CD4-positive, alpha-beta T cell treated with Interleukin-4 for 1 hour (primary cell): ENCODE results near the gene ENDOU.
A peak's percentile ranks its signal among the peaks of the same experiment; 100 is the strongest.

Source experiments
- DNase-seq, 2 donors: peaks; one replicate each; pipeline ENCODE4 v3.0.0-alpha.2; 2020 to 2022

The ENDOU gene

GRCh38 chr12:47742253-47742825 lies 17.0 kb upstream of the ENDOU start:
- peak; percentile 67 to 76 for DNase-seq

GRCh38 chr12:47741340-47741703 lies 16.0 kb upstream of the ENDOU start:
- DNase-seq: peak; percentile 74 to 81

GRCh38 chr12:47740606-47741339 lies 15.5 kb upstream of the ENDOU start:
- DNase-seq: no peak

GRCh38 chr12:47739979-47740378 lies 14.7 kb upstream of the ENDOU start:
- no peak for DNase-seq

- no peak for DNase-seq
Observed at GRCh38 chr12:47739297-47739696, 14.0 kb upstream of the ENDOU start.

GRCh38 chr12:47737936-47738594 lies 12.8 kb upstream of the ENDOU start:
- DNase-seq: no peak

GRCh38 chr12:47736877-47737676 lies 11.8 kb upstream of the ENDOU start:
- no peak for DNase-seq

GRCh38 chr12:47736216-47736615 lies 10.9 kb upstream of the ENDOU start:
- DNase-seq: no peak

- DNase-seq: no peak
Observed at GRCh38 chr12:47735649-47736048, 10.4 kb upstream of the ENDOU start.

- DNase-seq: no peak
Observed at GRCh38 chr12:47734725-47735480, 9.6 kb upstream of the ENDOU start.

- no peak for DNase-seq
Observed at GRCh38 chr12:47733142-47733541, 7.9 kb upstream of the ENDOU start.

GRCh38 chr12:47732504-47732903 lies 7.2 kb upstream of the ENDOU start:
- no peak for DNase-seq

GRCh38 chr12:47731723-47732122 lies 6.4 kb upstream of the ENDOU start:
- DNase-seq: no peak

- no peak for DNase-seq
Observed at GRCh38 chr12:47730341-47730744, 5.1 kb upstream of the ENDOU start.

GRCh38 chr12:47729233-47729632 lies 3.9 kb upstream of the ENDOU start:
- no peak for DNase-seq

- no peak for DNase-seq
Observed at GRCh38 chr12:47725893-47726292, 603 bp upstream of the ENDOU start.

GRCh38 chr12:47722941-47723631 lies 2.2 kb downstream of the ENDOU start:
- no peak for DNase-seq

GRCh38 chr12:47722136-47722834 lies 3.0 kb downstream of the ENDOU start:
- no peak for DNase-seq

GRCh38 chr12:47721431-47721973 lies 3.8 kb downstream of the ENDOU start:
- peak in 1 of 2 donors; percentile 37 for DNase-seq

GRCh38 chr12:47718531-47718930 lies 6.8 kb downstream of the ENDOU start:
- DNase-seq: no peak
